ENCODE measurements around the gene DENND2C.

Gene DENND2C

GRCh38 chr1:114669562-114670082 lies at the start of gene DENND2C:
DENND2C (minus strand) TSS chr1:114670049; CDS start chr1:114625984, 44,065 bp downstream.
- DNase-seq: no peak

- DNase-seq: no peak
Observed at GRCh38 chr1:114719424-114719787, 49.6 kb upstream of the DENND2C start.

GRCh38 chr1:114718661-114719423 lies 49.0 kb upstream of the DENND2C start:
- no peak for DNase-seq

GRCh38 chr1:114716304-114717170 lies 46.7 kb upstream of the DENND2C start, which contains the start of gene NRAS:
NRAS (minus strand) TSS chr1:114716771; CDS start chr1:114716160, 611 bp downstream.
- peak; percentile 93 for DNase-seq

GRCh38 chr1:114715952-114716303 lies 46.1 kb upstream of the DENND2C start:
- DNase-seq: no peak

GRCh38 chr1:114712977-114713376 lies 43.1 kb upstream of the DENND2C start:
- DNase-seq: no peak

- no peak for DNase-seq
Observed at GRCh38 chr1:114710360-114710759, 40.5 kb upstream of the DENND2C start.

GRCh38 chr1:114707604-114708003 lies 37.8 kb upstream of the DENND2C start:
- no peak for DNase-seq

- no peak for DNase-seq
Observed at GRCh38 chr1:114703242-114703641, 33.4 kb upstream of the DENND2C start.

GRCh38 chr1:114702737-114703136 lies 32.9 kb upstream of the DENND2C start:
- no peak for DNase-seq

- DNase-seq: no peak
Observed at GRCh38 chr1:114701931-114702330, 32.1 kb upstream of the DENND2C start.

GRCh38 chr1:114700036-114700600 lies 30.3 kb upstream of the DENND2C start:
- DNase-seq: no peak

GRCh38 chr1:114696810-114697209 lies 27.0 kb upstream of the DENND2C start:
- DNase-seq: no peak

- no peak for DNase-seq
Observed at GRCh38 chr1:114695430-114696058, 25.7 kb upstream of the DENND2C start, which contains the start of gene AMPD1. AMPD1 (minus strand) TSS chr1:114695546; CDS start chr1:114695471, 75 bp downstream.

GRCh38 chr1:114694540-114695310 lies 24.9 kb upstream of the DENND2C start:
- DNase-seq: no peak

- DNase-seq: no peak
Observed at GRCh38 chr1:114692947-114693346, 23.1 kb upstream of the DENND2C start.

GRCh38 chr1:114691061-114691460 lies 21.2 kb upstream of the DENND2C start:
- no peak for DNase-seq

GRCh38 chr1:114690148-114690547 lies 20.3 kb upstream of the DENND2C start:
- DNase-seq: no peak

- no peak for DNase-seq
Observed at GRCh38 chr1:114688526-114688925, 18.7 kb upstream of the DENND2C start.

GRCh38 chr1:114685851-114686250 lies 16.0 kb upstream of the DENND2C start:
- no peak for DNase-seq

GRCh38 chr1:114677691-114678090 lies 7.8 kb upstream of the DENND2C start:
- DNase-seq: no peak

- no peak for DNase-seq
Observed at GRCh38 chr1:114676115-114676514, 6.3 kb upstream of the DENND2C start.

Measured in activated CD4-positive, alpha-beta T cell treated with anti-CD3 and anti-CD28 coated beads for 1 hour (primary cell).